CD14-positive monocyte (primary cell): ENCODE measurements around the gene PRDM12. TPM values are rescaled to one million over a fixed set of nuclear protein-coding genes. Genes with fewer than 3 reads are reported as not detected.

Source experiments
- DNase-seq, 3 donors: peaks; one replicate each; pipeline ENCODE4 v3.0.0-alpha.2; 2011 to 2022
- H2AFZ ChIP-seq: 2 replicates; pipeline ENCODE4 v1.6.0; 2012; ENCODE audit warnings: mild to moderate bottlenecking, low read depth, low read length, inconsistent platforms; ENCODE audit not compliant: insufficient read depth, poor library complexity, severe bottlenecking
- H3K27ac ChIP-seq, 2 donors: 1 replicate in 1 of 2; 2 replicates in 1 of 2; pipeline ENCODE4 v1.5.1; 2012 to 2013; ENCODE audit warnings: low read length in 2 of 2, control low read depth in 1 of 2, inconsistent platforms in 1 of 2, low read depth in 1 of 2, mild to moderate bottlenecking in 1 of 2
- H3K27me3 ChIP-seq, 2 donors: one replicate each; pipeline versions ENCODE4 v1.6.0 to v1.6.1; 2011 to 2013; ENCODE audit warnings: low read length in 2 of 2; ENCODE audit not compliant: control insufficient read depth in 2 of 2, insufficient read depth in 2 of 2
- H3K36me3 ChIP-seq, 2 donors: replicated peaks in 1 of 2; 1 replicate in 1 of 2; 2 replicates in 1 of 2; pipeline versions ENCODE4 v1.5.1 to v1.6.1; 2012 to 2013; ENCODE audit warnings: low read length in 2 of 2, control low read depth in 1 of 2, inconsistent platforms in 1 of 2, mild to moderate bottlenecking in 1 of 2; ENCODE audit not compliant: insufficient read depth in 2 of 2, control insufficient read depth in 1 of 2
- H3K4me1 ChIP-seq, 2 donors: 1 replicate in 1 of 2; 2 replicates in 1 of 2; pipeline versions ENCODE4 v1.5.1 to v1.6.1; 2012 to 2013; ENCODE audit warnings: low read length in 2 of 2, control low read depth in 1 of 2, inconsistent platforms in 1 of 2, mild to moderate bottlenecking in 1 of 2, moderate library complexity in 1 of 2; ENCODE audit not compliant: insufficient read depth in 2 of 2, control insufficient read depth in 1 of 2
- H3K4me2 ChIP-seq: replicated peaks from 2 replicates; pipeline ENCODE3; 2012; ENCODE audit warnings: low read length, moderate library complexity, mild to moderate bottlenecking; ENCODE audit not compliant: poor library complexity, severe bottlenecking; ENCODE audit errors: extremely low read depth
- H3K4me3 ChIP-seq, 3 experiments: fragments of 200-600 bp in 1 of 3; sonication (generic) in 1 of 3; replicated peaks in 1 of 3; 1 replicate in 2 of 3; 2 replicates in 1 of 3; pipeline ENCODE4 v1.5.1; 2011 to 2013; ENCODE audit warnings: low read length in 3 of 3, mild to moderate bottlenecking in 3 of 3, control low read depth in 2 of 3, low read depth in 2 of 3, inconsistent platforms in 1 of 3, moderate library complexity in 1 of 3
- H3K79me2 ChIP-seq: 2 replicates; pipeline ENCODE4 v1.6.0; 2012; ENCODE audit warnings: mild to moderate bottlenecking, control low read depth, inconsistent platforms, low read length, moderate library complexity; ENCODE audit not compliant: insufficient read depth
- H3K9ac ChIP-seq: 2 replicates; pipeline ENCODE4 v1.6.0; 2017; ENCODE audit warnings: low read length, mild to moderate bottlenecking; ENCODE audit not compliant: insufficient read depth, poor library complexity, severe bottlenecking
- H3K9me3 ChIP-seq, 2 donors: replicated peaks in 1 of 2; 1 replicate in 1 of 2; 2 replicates in 1 of 2; pipeline versions ENCODE4 v1.5.1 to v1.6.1; 2012 to 2013; ENCODE audit warnings: low read length in 2 of 2, control low read depth in 1 of 2; ENCODE audit not compliant: control insufficient read depth in 1 of 2, insufficient read depth in 1 of 2
- H4K20me1 ChIP-seq: 2 replicates; pipeline ENCODE4 v1.6.0; 2012; ENCODE audit warnings: mild to moderate bottlenecking, low read length, control low read depth, moderate library complexity; ENCODE audit not compliant: insufficient read depth
- H3K27ac Mint-ChIP-seq, 7 donors: one replicate each; pipeline ENCODE4 v1.8.0; 2020; ENCODE audit warnings: mild to moderate bottlenecking in 7 of 7, mixed read lengths in 7 of 7, moderate library complexity in 6 of 7, inconsistent platforms in 2 of 7
- H3K27me3 Mint-ChIP-seq, 3 donors: one replicate each; pipeline ENCODE4 v1.8.0; 2021 to 2022; ENCODE audit warnings: low read depth in 3 of 3, mild to moderate bottlenecking in 3 of 3, mixed read lengths in 3 of 3, moderate library complexity in 3 of 3, inconsistent platforms in 1 of 3
- H3K36me3 Mint-ChIP-seq, 2 donors: one replicate each; pipeline ENCODE4 v1.8.0; 2020; ENCODE audit warnings: mixed read lengths in 2 of 2, inconsistent platforms in 1 of 2, mild to moderate bottlenecking in 1 of 2
- H3K4me1 Mint-ChIP-seq: one replicate; pipeline ENCODE4 v1.8.0; 2020; ENCODE audit warnings: mild to moderate bottlenecking, mixed read lengths
- H3K4me3 Mint-ChIP-seq, 2 donors: one replicate each; pipeline ENCODE4 v1.8.0; 2020; ENCODE audit warnings: mild to moderate bottlenecking in 2 of 2, mixed read lengths in 2 of 2, moderate library complexity in 1 of 2
- H3K9me3 Mint-ChIP-seq, 7 donors: one replicate each; pipeline ENCODE4 v1.8.0; 2020 to 2022; ENCODE audit warnings: mixed read lengths in 7 of 7, mild to moderate bottlenecking in 6 of 7, moderate library complexity in 6 of 7, inconsistent platforms in 2 of 7
- WGBS: methylation state at CpG from one replicate; pipeline ENCODE4 v1.1.5; 2013; ENCODE audit warnings: missing lambda C conversion rate; ENCODE audit not compliant: insufficient coverage; 5-methylcytosine and 5-hydroxymethylcytosine counted together
- intact Hi-C, 2 donors: fragments of 100-400 bp; cut with micrococcal nuclease; formaldehyde crosslinking; loops; one replicate each; pipeline versions ENCODE4 v1.15.0 to v1.15.1; 2023
- polyA plus RNA-seq, 3 donors: library from polyadenylated mRNA; depleted of rRNA in 1 of 3; unstranded in 2 of 3; stranded (reverse) in 1 of 3; fragments of 300-500 nt in 2 of 3; fragments of >200 nt in 1 of 3; fragmentation: Illumina TruSeq in 2 of 3; gene quantifications; 1 replicate in 2 of 3; 2 replicates in 1 of 3; pipeline ENCODE4 v1.2.3, GENCODE V29; 2012 to 2021
- TF ChIP-seq, protein P1 (sequence below): fragments of 200-600 bp; IDR thresholded peaks from one replicate; pipeline ENCODE4 v1.8.0; 2022; ENCODE audit warnings: antibody characterized with exemption, mild to moderate bottlenecking

The PRDM12 gene
- polyA plus RNA-seq, 3 donors = 0.08 TPM; not detected in 2

DNA sequence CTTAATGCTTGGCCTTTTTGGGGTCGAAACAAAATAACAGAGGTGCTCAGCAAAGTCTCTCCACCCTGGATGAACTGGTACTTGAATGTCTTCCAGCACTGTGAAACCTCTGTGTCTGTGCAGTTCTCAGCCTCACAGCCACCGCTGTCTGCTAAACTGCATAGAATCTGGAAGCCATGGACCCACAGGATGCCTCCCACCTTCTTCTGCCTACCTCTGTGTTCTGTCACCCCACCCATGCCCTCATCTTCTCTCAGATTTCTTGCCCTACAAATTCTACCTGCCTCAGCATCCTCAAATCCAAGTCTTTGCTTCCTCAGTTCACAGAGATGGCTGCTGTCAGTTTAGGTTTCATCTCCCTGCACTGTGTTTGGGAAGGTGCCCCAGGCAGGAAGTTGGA is 64.8 kb downstream of the PRDM12 start:
- Histone ChIP-seq H2AFZ (no peak overlapping the region), H3K4me2 (no peak overlapping the region), H3K27ac (no peak overlapping the region), H4K20me1 (peaks cover 34% of the 10 kb centered on the region), H3K4me1 (peaks cover 0 to 4% of the 10 kb centered on the region in 2 donors), H3K79me2 (peaks cover 19% of the 10 kb centered on the region), H3K27me3 (no peaks in the 10 kb centered on the region), H3K4me3 (no peak overlapping the region), H3K36me3 (no peaks in the 10 kb centered on the region), H3K9me3 (no peaks in the 10 kb centered on the region), H3K9ac (no peak overlapping the region)
- DNase-seq = no peak
- no peaks in the 10 kb centered on the region for H3K27me3 Mint-ChIP-seq
- TF ChIP-seq, protein P1, sequence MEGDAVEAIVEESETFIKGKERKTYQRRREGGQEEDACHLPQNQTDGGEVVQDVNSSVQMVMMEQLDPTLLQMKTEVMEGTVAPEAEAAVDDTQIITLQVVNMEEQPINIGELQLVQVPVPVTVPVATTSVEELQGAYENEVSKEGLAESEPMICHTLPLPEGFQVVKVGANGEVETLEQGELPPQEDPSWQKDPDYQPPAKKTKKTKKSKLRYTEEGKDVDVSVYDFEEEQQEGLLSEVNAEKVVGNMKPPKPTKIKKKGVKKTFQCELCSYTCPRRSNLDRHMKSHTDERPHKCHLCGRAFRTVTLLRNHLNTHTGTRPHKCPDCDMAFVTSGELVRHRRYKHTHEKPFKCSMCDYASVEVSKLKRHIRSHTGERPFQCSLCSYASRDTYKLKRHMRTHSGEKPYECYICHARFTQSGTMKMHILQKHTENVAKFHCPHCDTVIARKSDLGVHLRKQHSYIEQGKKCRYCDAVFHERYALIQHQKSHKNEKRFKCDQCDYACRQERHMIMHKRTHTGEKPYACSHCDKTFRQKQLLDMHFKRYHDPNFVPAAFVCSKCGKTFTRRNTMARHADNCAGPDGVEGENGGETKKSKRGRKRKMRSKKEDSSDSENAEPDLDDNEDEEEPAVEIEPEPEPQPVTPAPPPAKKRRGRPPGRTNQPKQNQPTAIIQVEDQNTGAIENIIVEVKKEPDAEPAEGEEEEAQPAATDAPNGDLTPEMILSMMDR = no peak
- WGBS = 100% methylated on average over 2 of the region's 2 CpGs
- H3K27ac Mint-ChIP-seq = peak overlapping the region in 2 of 7 donors; percentile 23 to 43
- peaks cover 2 to 15% of the 10 kb centered on the region in 2 donors for H3K36me3 Mint-ChIP-seq
- intact Hi-C loops = no loop called here
- H3K4me3 Mint-ChIP-seq = no peak overlapping the region
- peaks cover 0 to 2% (median 0%) of the 10 kb centered on the region in 7 donors for H3K9me3 Mint-ChIP-seq
- peaks cover 6% of the 10 kb centered on the region for H3K4me1 Mint-ChIP-seq

DNA sequence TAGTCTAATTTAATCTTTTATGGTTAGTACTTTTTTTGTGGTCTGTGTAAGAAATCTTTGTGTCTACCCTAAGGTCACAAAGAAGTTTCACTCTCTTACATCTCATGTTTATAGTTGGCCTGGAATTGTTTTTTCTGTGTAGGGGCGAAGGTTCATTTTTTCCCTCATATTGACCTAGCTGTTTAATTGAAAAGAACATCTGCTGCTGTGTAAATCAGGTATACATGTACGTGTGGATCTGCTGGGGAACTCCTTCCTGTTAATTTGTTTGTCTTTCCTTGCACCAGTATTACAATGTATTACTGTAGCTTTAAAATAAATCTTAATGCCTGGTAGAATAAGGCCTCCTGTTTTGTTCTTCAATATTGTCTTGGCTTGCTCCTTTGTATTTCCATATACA is 67.0 kb downstream of the PRDM12 start:
- Histone ChIP-seq H3K9me3 (no peaks in the 10 kb centered on the region), H3K4me3 (no peak overlapping the region), H4K20me1 (peaks cover 24% of the 10 kb centered on the region), H3K4me1 (peaks cover 0 to 4% of the 10 kb centered on the region in 2 donors), H3K36me3 (no peaks in the 10 kb centered on the region), H3K79me2 (peaks cover 24% of the 10 kb centered on the region), H3K27ac (no peak overlapping the region), H3K27me3 (no peaks in the 10 kb centered on the region), H3K9ac (no peak overlapping the region), H2AFZ (no peak overlapping the region), H3K4me2 (no peak overlapping the region)
- Mint-ChIP-seq H3K27me3 (no peaks in the 10 kb centered on the region), H3K4me1 (peaks cover 6% of the 10 kb centered on the region), H3K9me3 (peaks cover 0 to 2% (median 0%) of the 10 kb centered on the region in 7 donors), H3K27ac (no peak overlapping the region), H3K4me3 (no peak overlapping the region), H3K36me3 (peaks cover 3 to 15% of the 10 kb centered on the region in 2 donors)
- TF ChIP-seq, protein P1 = no peak
- WGBS = no CpG with 5 or more reads among the region's 2 CpGs
- intact Hi-C loops = no loop called here
- no peak for DNase-seq
